Measurements from ENCODE around the gene LEMD3. TPM values are rescaled to one million over a fixed set of nuclear protein-coding genes. Genes with fewer than 3 reads are reported as not detected.
"Not testable (repeated sequence)": the region's sequence is repeated elsewhere in the genome, so short reads cannot be mapped to it uniquely, and the experiment has no call there.

Gene LEMD3
- total RNA-seq, 4 donors from 2014 or later: 35.6 to 75.9 (median 41.9) TPM

DNA sequence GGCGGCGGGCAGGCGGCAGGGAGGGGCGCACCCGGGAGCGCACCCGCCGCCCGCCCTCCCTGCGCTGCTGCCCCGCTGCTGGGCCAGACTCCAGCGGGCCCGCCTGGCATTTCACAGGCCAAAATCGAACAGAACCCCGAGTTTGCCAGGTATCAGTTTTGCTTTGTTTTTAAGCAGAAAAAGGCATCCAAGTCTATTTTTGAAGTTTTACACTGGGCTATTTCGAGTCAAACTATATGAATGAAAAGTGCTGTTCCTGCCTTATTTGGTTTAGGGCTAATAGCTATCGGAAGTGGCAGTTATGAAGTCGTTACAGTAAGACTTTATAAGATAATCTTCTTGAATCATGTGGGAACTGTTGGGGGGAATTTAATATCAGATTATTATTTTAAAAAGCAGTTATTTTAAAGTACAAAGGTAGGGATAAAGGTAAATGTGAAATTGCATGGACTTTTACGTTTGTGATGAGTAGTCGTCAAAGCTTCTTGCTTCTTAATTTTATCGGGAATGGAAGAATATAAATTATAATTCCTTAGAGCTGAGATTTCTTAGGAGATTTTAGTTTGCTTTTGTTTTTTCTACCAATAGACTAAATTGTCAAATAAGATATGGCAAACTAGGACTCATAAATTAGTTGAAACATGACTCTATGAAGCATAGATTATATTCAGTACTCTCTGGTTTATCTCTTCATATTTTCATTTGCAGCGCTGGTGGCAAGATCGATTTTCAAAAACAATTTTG, 110.2 kb downstream of the LEMD3 start:
- Histone ChIP-seq H3K27ac (peak overlapping the region; percentile 94 to 98), H3K36me3 (no peaks in the 10 kb centered on the region), H3K4me3 (peak overlapping the region; percentile 87 to 91), H3K4me1 (peaks cover 3 to 7% of the 10 kb centered on the region in 2 donors), H3K9me3 (no peaks in the 10 kb centered on the region), H3K27me3 (no peaks in the 10 kb centered on the region)
- TF ChIP-seq, protein P1, sequence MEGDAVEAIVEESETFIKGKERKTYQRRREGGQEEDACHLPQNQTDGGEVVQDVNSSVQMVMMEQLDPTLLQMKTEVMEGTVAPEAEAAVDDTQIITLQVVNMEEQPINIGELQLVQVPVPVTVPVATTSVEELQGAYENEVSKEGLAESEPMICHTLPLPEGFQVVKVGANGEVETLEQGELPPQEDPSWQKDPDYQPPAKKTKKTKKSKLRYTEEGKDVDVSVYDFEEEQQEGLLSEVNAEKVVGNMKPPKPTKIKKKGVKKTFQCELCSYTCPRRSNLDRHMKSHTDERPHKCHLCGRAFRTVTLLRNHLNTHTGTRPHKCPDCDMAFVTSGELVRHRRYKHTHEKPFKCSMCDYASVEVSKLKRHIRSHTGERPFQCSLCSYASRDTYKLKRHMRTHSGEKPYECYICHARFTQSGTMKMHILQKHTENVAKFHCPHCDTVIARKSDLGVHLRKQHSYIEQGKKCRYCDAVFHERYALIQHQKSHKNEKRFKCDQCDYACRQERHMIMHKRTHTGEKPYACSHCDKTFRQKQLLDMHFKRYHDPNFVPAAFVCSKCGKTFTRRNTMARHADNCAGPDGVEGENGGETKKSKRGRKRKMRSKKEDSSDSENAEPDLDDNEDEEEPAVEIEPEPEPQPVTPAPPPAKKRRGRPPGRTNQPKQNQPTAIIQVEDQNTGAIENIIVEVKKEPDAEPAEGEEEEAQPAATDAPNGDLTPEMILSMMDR (IDR thresholded peaks at IDR 0.05): no peak
- TF ChIP-seq POLR2A (IDR thresholded peaks at IDR 0.05): no peak
- no peak for DNase-seq
- intact Hi-C loops (cut with DNase I; ENCODE audit: low total_unique reads): no loop called here

- TF ChIP-seq, protein P1 (IDR thresholded peaks at IDR 0.05): no peak
- no peak for TF ChIP-seq POLR2A (IDR thresholded peaks at IDR 0.05)
- Histone ChIP-seq H3K36me3 (no peaks in the 10 kb centered on the region), H3K4me3 (no peak overlapping the region), H3K27ac (no peak overlapping the region), H3K9me3 (no peaks in the 10 kb centered on the region), H3K27me3 (no peaks in the 10 kb centered on the region), H3K4me1 (peaks cover 3 to 7% of the 10 kb centered on the region in 2 donors)
- intact Hi-C loops (cut with DNase I; ENCODE audit: low total_unique reads): no loop called here
- DNase-seq: no peak
Observed at GRCh38 chr12:65280306-65280705, 110.9 kb downstream of the LEMD3 start.

- no peak overlapping the region for H3K27ac ChIP-seq
- no peaks in the 10 kb centered on the region for H3K9me3 ChIP-seq
- no peak overlapping the region for H3K4me3 ChIP-seq
- H3K36me3 ChIP-seq: no peaks in the 10 kb centered on the region
- H3K4me1 ChIP-seq: peaks cover 3 to 7% of the 10 kb centered on the region in 2 donors
- DNase-seq: no peak
- intact Hi-C loops (cut with DNase I; ENCODE audit: low total_unique reads): no loop called here
- TF ChIP-seq, protein P1 (IDR thresholded peaks at IDR 0.05): no peak
- TF ChIP-seq POLR2A (IDR thresholded peaks at IDR 0.05): no peak
- no peaks in the 10 kb centered on the region for H3K27me3 ChIP-seq
Observed at GRCh38 chr12:65282840-65283239, 113.5 kb downstream of the LEMD3 start.

DNA sequence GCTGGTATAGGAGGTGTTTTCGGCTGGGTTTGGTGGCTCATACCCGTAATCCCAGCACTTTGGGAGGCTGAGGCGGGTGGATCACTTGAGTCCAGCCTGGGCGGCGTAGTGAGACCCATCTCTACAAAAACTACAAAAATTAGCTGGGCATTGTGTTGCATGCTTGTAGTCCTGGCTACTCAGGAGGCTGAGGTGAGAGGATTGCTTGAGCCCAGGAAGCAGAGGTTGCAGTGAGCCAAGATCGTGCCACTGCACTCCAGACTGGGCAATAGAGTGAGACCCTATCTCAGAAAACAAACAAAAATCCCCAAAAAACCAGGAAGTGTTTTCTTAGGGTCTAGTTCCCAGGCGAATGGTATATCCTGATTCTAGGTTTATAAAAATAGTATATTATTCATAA, 116.1 kb downstream of the LEMD3 start:
- H3K9me3 ChIP-seq; H3K4me3 ChIP-seq; H3K36me3 ChIP-seq; H3K4me1 ChIP-seq; H3K27me3 ChIP-seq; H3K27ac ChIP-seq; intact Hi-C loops (cut with DNase I; ENCODE audit: low total_unique reads); DNase-seq: not testable (repeated sequence)

- DNase-seq: no peak
- Histone ChIP-seq H3K4me3 (no peak overlapping the region), H3K4me1 (peaks cover 0 to 7% of the 10 kb centered on the region in 2 donors), H3K9me3 (no peaks in the 10 kb centered on the region), H3K27ac (no peak overlapping the region), H3K27me3 (no peaks in the 10 kb centered on the region), H3K36me3 (no peaks in the 10 kb centered on the region)
- intact Hi-C loops (cut with DNase I; ENCODE audit: low total_unique reads): no loop called here
- TF ChIP-seq, protein P1 (IDR thresholded peaks at IDR 0.05): no peak
- no peak for TF ChIP-seq POLR2A (IDR thresholded peaks at IDR 0.05)
Observed at GRCh38 chr12:65287426-65287825, 118.0 kb downstream of the LEMD3 start.

All from uterus (tissue), 4 donors.